Mesothelial cell of epicardium (in vitro differentiated cells): Measurements from ENCODE around the gene TSPAN7. TPM values are rescaled to one million over a fixed set of nuclear protein-coding genes. Genes with fewer than 3 reads are reported as not detected.

Experiments used
- DNase-seq, 2 experiments: peaks; one replicate each; pipeline ENCODE4 v3.0.0; 2021; ENCODE audit warnings: low spot score in 2 of 2; ENCODE audit not compliant: unreplicated experiment in 2 of 2
- H3K27ac Mint-ChIP-seq: 2 replicates; pipeline ENCODE4 v1.8.0; 2021; ENCODE audit warnings: mixed read lengths
- H3K27me3 Mint-ChIP-seq: 2 replicates; pipeline ENCODE4 v1.8.0; 2021; ENCODE audit warnings: low read depth, mixed read lengths
- H3K36me3 Mint-ChIP-seq: 2 replicates; pipeline ENCODE4 v1.8.0; 2021; ENCODE audit warnings: mixed read lengths
- H3K4me1 Mint-ChIP-seq: 2 replicates; pipeline ENCODE4 v1.8.0; 2021; ENCODE audit warnings: mixed read lengths
- H3K4me3 Mint-ChIP-seq: 2 replicates; pipeline ENCODE4 v1.8.0; 2021; ENCODE audit warnings: mild to moderate bottlenecking, moderate library complexity, mixed read lengths
- H3K9me3 Mint-ChIP-seq: 2 replicates; pipeline ENCODE4 v1.8.0; 2021; ENCODE audit warnings: mixed read lengths
- CTCF ChIP-seq: fragments of 200-600 bp; sonication (generic); IDR thresholded peaks from one replicate; pipeline ENCODE4 v1.5.0; 2021; ENCODE audit warnings: antibody characterized with exemption; ENCODE audit not compliant: unreplicated experiment
- total RNA-seq: library from RNA; stranded (reverse); gene quantifications from 3 replicates; pipeline ENCODE4 v1.2.1, GENCODE V29; 2021

The TSPAN7 gene
- total RNA-seq, 1 donor from 2014 or later = 10.1 TPM

- peaks cover 3% of the 10 kb centered on the region for H3K4me1 Mint-ChIP-seq
- no peaks in the 10 kb centered on the region for H3K27me3 Mint-ChIP-seq
- H3K27ac Mint-ChIP-seq = no peak overlapping the region
- H3K36me3 Mint-ChIP-seq = no peaks in the 10 kb centered on the region
- peaks cover 44% of the 10 kb centered on the region for H3K9me3 Mint-ChIP-seq
- H3K4me3 Mint-ChIP-seq = no peak overlapping the region
- no peak for DNase-seq
- TF ChIP-seq CTCF = no peak
Measured at GRCh38 chrX:38704146-38704882, 143.0 kb downstream of the TSPAN7 start.

- DNase-seq = no peak
- H3K9me3 Mint-ChIP-seq = peaks cover 51% of the 10 kb centered on the region
- no peak overlapping the region for H3K27ac Mint-ChIP-seq
- H3K4me1 Mint-ChIP-seq = no peaks in the 10 kb centered on the region
- H3K27me3 Mint-ChIP-seq = no peaks in the 10 kb centered on the region
- TF ChIP-seq CTCF = peak; percentile 33
- H3K4me3 Mint-ChIP-seq = no peak overlapping the region
- no peaks in the 10 kb centered on the region for H3K36me3 Mint-ChIP-seq
Measured at GRCh38 chrX:38717871-38718270, 156.5 kb downstream of the TSPAN7 start.

- DNase-seq = no peak
- no peaks in the 10 kb centered on the region for H3K36me3 Mint-ChIP-seq
- TF ChIP-seq CTCF = no peak
- no peaks in the 10 kb centered on the region for H3K27me3 Mint-ChIP-seq
- H3K4me3 Mint-ChIP-seq = no peak overlapping the region
- H3K9me3 Mint-ChIP-seq = peaks cover 47% of the 10 kb centered on the region
- H3K4me1 Mint-ChIP-seq = no peaks in the 10 kb centered on the region
- H3K27ac Mint-ChIP-seq = no peak overlapping the region
Measured at GRCh38 chrX:38718311-38718710, 157.0 kb downstream of the TSPAN7 start.

GRCh38 chrX:38726612-38727011 is 165.3 kb downstream of the TSPAN7 start:
- Mint-ChIP-seq H3K27ac (no peak overlapping the region), H3K4me1 (no peaks in the 10 kb centered on the region), H3K27me3 (no peaks in the 10 kb centered on the region), H3K9me3 (peaks cover 16% of the 10 kb centered on the region), H3K4me3 (no peak overlapping the region), H3K36me3 (no peaks in the 10 kb centered on the region)
- DNase-seq = no peak
- no peak for TF ChIP-seq CTCF

- H3K9me3 Mint-ChIP-seq = peaks cover 23% of the 10 kb centered on the region
- no peak for TF ChIP-seq CTCF
- H3K36me3 Mint-ChIP-seq = no peaks in the 10 kb centered on the region
- H3K4me3 Mint-ChIP-seq = no peak overlapping the region
- no peaks in the 10 kb centered on the region for H3K4me1 Mint-ChIP-seq
- no peak for DNase-seq
- H3K27ac Mint-ChIP-seq = no peak overlapping the region
- H3K27me3 Mint-ChIP-seq = no peaks in the 10 kb centered on the region
Measured at GRCh38 chrX:38727668-38728067, 166.3 kb downstream of the TSPAN7 start.

- no peaks in the 10 kb centered on the region for H3K4me1 Mint-ChIP-seq
- H3K9me3 Mint-ChIP-seq = peaks cover 40% of the 10 kb centered on the region
- no peaks in the 10 kb centered on the region for H3K27me3 Mint-ChIP-seq
- no peak overlapping the region for H3K4me3 Mint-ChIP-seq
- H3K36me3 Mint-ChIP-seq = no peaks in the 10 kb centered on the region
- no peak for DNase-seq
- TF ChIP-seq CTCF = no peak
- H3K27ac Mint-ChIP-seq = no peak overlapping the region
Measured at GRCh38 chrX:38732866-38733265, 171.5 kb downstream of the TSPAN7 start.
